NCI-H128 (cell line): ENCODE measurements around the gene SLC66A2.
"Not testable (repeated sequence)": the region's sequence is repeated elsewhere in the genome, so short reads cannot be mapped to it uniquely, and the experiment has no call there.

Experiments
- DNase-seq: peaks from one replicate; lab custom pipeline; 2025; ENCODE audit not compliant: unreplicated experiment; lab: John Stamatoyannopoulos, UW

The SLC66A2 gene

GRCh38 chr18:79869591-79870300 lies 81.7 kb downstream of the SLC66A2 start:
- no peak for DNase-seq

- DNase-seq = no peak
Observed at GRCh38 chr18:79868811-79869541, 82.5 kb downstream of the SLC66A2 start.

GRCh38 chr18:79868168-79868784 lies 83.2 kb downstream of the SLC66A2 start:
- DNase-seq = no peak

- DNase-seq = no peak
Observed at GRCh38 chr18:79867666-79868065, 83.8 kb downstream of the SLC66A2 start.

GRCh38 chr18:79866889-79867574 lies 84.4 kb downstream of the SLC66A2 start:
- DNase-seq = no peak

GRCh38 chr18:79865951-79866350 lies 85.5 kb downstream of the SLC66A2 start:
- not testable (repeated sequence) for DNase-seq

GRCh38 chr18:79864955-79865354 lies 86.5 kb downstream of the SLC66A2 start:
- not testable (repeated sequence) for DNase-seq

GRCh38 chr18:79864006-79864725 lies 87.3 kb downstream of the SLC66A2 start:
- no peak for DNase-seq

GRCh38 chr18:79863161-79864005 lies 88.1 kb downstream of the SLC66A2 start:
- no peak for DNase-seq

GRCh38 chr18:79862562-79862961 lies 88.9 kb downstream of the SLC66A2 start:
- no peak for DNase-seq

GRCh38 chr18:79861687-79862086 lies 89.8 kb downstream of the SLC66A2 start:
- no peak for DNase-seq

GRCh38 chr18:79859314-79859713 lies 92.1 kb downstream of the SLC66A2 start:
- DNase-seq = no peak

- DNase-seq = no peak
Observed at GRCh38 chr18:79857082-79857671, 94.3 kb downstream of the SLC66A2 start.

GRCh38 chr18:79856119-79857007 lies 95.1 kb downstream of the SLC66A2 start:
- peak; percentile 53 for DNase-seq

GRCh38 chr18:79855147-79855933 lies 96.1 kb downstream of the SLC66A2 start:
- no peak for DNase-seq

GRCh38 chr18:79853993-79854364 lies 97.5 kb downstream of the SLC66A2 start:
- DNase-seq = no peak

- no peak for DNase-seq
Observed at GRCh38 chr18:79853303-79853992, 98.0 kb downstream of the SLC66A2 start.
